GM12891 (cell line): ENCODE data around the gene CELF2.

Source experiments
- POLR2A ChIP-seq: IDR thresholded peaks from 2 replicates; pipeline ENCODE4 v1.6.1; 2011; ENCODE audit warnings: low read depth, low read length, control low read depth
- POLR2AphosphoS5 ChIP-seq: IDR thresholded peaks from 2 replicates; pipeline ENCODE4 v1.6.1; 2011; ENCODE audit warnings: low read depth, low read length, control low read depth
- SPI1 ChIP-seq: IDR thresholded peaks from 2 replicates; pipeline ENCODE4 v1.6.1; 2011; ENCODE audit warnings: low read depth, low read length, control low read depth
- TAF1 ChIP-seq: IDR thresholded peaks from 2 replicates; pipeline ENCODE4 v1.6.1; 2011; ENCODE audit warnings: low read depth, low read length, control low read depth

GRCh38 chr10:11154333-11154732, 136.7 kb downstream of the CELF2 start:
- TF ChIP-seq POLR2A (no peak), POLR2AphosphoS5 (no peak), SPI1 (no peak), TAF1 (no peak)
